GM12892 (cell line): ENCODE data around the gene STARD13.

Experiments used
- POLR2A ChIP-seq: IDR thresholded peaks from 2 replicates; pipeline ENCODE4 v1.6.1; 2011; ENCODE audit warnings: low read depth, low read length, control low read depth
- POLR2AphosphoS5 ChIP-seq: IDR thresholded peaks from 2 replicates; pipeline ENCODE4 v1.6.1; 2011; ENCODE audit warnings: low read depth, low read length, control low read depth
- TAF1 ChIP-seq: IDR thresholded peaks from 2 replicates; pipeline ENCODE4 v1.6.1; 2011; ENCODE audit warnings: low read depth, mild to moderate bottlenecking, control low read depth, low read length, borderline replicate concordance

- TF ChIP-seq POLR2AphosphoS5 (no peak), POLR2A (no peak), TAF1 (no peak)
These were observed 79.1 kb downstream of the STARD13 start for GRCh38 chr13:33206425-33206824.
